Measurements from ENCODE around the gene ZNF407.
A peak's percentile ranks its signal among the peaks of the same experiment; 100 is the strongest.

Gene ZNF407

GRCh38 chr18:74715306-74715705, 117.6 kb downstream of the ZNF407 start:
- Histone ChIP-seq H3K4me1 (ENCODE audit: control extremely low read depth in 1 of 4, control insufficient read depth in 4 of 4, insufficient read depth in 4 of 4, low read length in 3 of 4) (no peaks in the 10 kb centered on the region), H3K36me3 (ENCODE audit: control insufficient read depth in 4 of 4, insufficient read depth in 4 of 4, low read length in 3 of 4) (no peaks in the 10 kb centered on the region), H3K27me3 (replicated peaks in 2 of 5; ENCODE audit: control insufficient read depth in 4 of 5, insufficient read depth in 5 of 5, low read length in 4 of 5) (no peaks in the 10 kb centered on the region), H3K9me3 (ENCODE audit: control extremely low read depth in 1 of 5, control insufficient read depth in 4 of 5, insufficient read depth in 2 of 5, low read depth in 1 of 5, low read length in 4 of 5) (peaks cover 0 to 4% (median 0%) of the 10 kb centered on the region in 5 experiments), H3K4me3 (ENCODE audit: control insufficient read depth in 1 of 7, extremely low read depth in 1 of 7, insufficient read depth in 4 of 7, low read depth in 2 of 7, low read length in 6 of 7) (no peak overlapping the region), H3K27ac (ENCODE audit: insufficient read depth in 1 of 2, low read depth in 1 of 2, low read length in 2 of 2, poor library complexity in 1 of 2, severe bottlenecking in 2 of 2) (no peak overlapping the region)
- no peak for DNase-seq
- 96% methylated on average over 6 of the region's 7 CpGs for WGBS (ENCODE audit: insufficient coverage)
- ChIA-PET POLR2A (no interaction called here), CTCF (no interaction called here)

GRCh38 chr18:74715865-74716712, 118.4 kb downstream of the ZNF407 start:
- CTCF ChIA-PET = no interaction called here
- 93% methylated on average over 2 of the region's 5 CpGs for WGBS (ENCODE audit: insufficient coverage)
- no peaks in the 10 kb centered on the region for H3K4me1 ChIP-seq (ENCODE audit: control extremely low read depth in 1 of 4, control insufficient read depth in 4 of 4, insufficient read depth in 4 of 4, low read length in 3 of 4)

GRCh38 chr18:74718312-74718711, 120.6 kb downstream of the ZNF407 start:
- Histone ChIP-seq H3K36me3 (ENCODE audit: control insufficient read depth in 4 of 4, insufficient read depth in 4 of 4, low read length in 3 of 4) (no peaks in the 10 kb centered on the region), H3K4me3 (ENCODE audit: control insufficient read depth in 1 of 7, extremely low read depth in 1 of 7, insufficient read depth in 4 of 7, low read depth in 2 of 7, low read length in 6 of 7) (no peak overlapping the region), H3K9me3 (ENCODE audit: control extremely low read depth in 1 of 5, control insufficient read depth in 4 of 5, insufficient read depth in 2 of 5, low read depth in 1 of 5, low read length in 4 of 5) (peaks cover 0 to 4% (median 0%) of the 10 kb centered on the region in 5 experiments), H3K27ac (ENCODE audit: insufficient read depth in 1 of 2, low read depth in 1 of 2, low read length in 2 of 2, poor library complexity in 1 of 2, severe bottlenecking in 2 of 2) (no peak overlapping the region), H3K27me3 (replicated peaks in 2 of 5; ENCODE audit: control insufficient read depth in 4 of 5, insufficient read depth in 5 of 5, low read length in 4 of 5) (no peaks in the 10 kb centered on the region), H3K4me1 (ENCODE audit: control extremely low read depth in 1 of 4, control insufficient read depth in 4 of 4, insufficient read depth in 4 of 4, low read length in 3 of 4) (peaks cover 0 to 8% (median 4%) of the 10 kb centered on the region in 4 experiments)
- ChIA-PET POLR2A (no interaction called here), CTCF (no interaction called here)
- WGBS (ENCODE audit: insufficient coverage) = 90% methylated on average over 2 of the region's 2 CpGs
- DNase-seq = no peak

More at GRCh38 chr18:74715865-74716712, 118.4 kb downstream of the ZNF407 start:
- POLR2A ChIA-PET = no interaction called here
- DNase-seq = no peak
- Histone ChIP-seq H3K27ac (ENCODE audit: insufficient read depth in 1 of 2, low read depth in 1 of 2, low read length in 2 of 2, poor library complexity in 1 of 2, severe bottlenecking in 2 of 2) (no peak overlapping the region), H3K27me3 (replicated peaks in 2 of 5; ENCODE audit: control insufficient read depth in 4 of 5, insufficient read depth in 5 of 5, low read length in 4 of 5) (no peaks in the 10 kb centered on the region), H3K9me3 (ENCODE audit: control extremely low read depth in 1 of 5, control insufficient read depth in 4 of 5, insufficient read depth in 2 of 5, low read depth in 1 of 5, low read length in 4 of 5) (peaks cover 0 to 4% (median 0%) of the 10 kb centered on the region in 5 experiments), H3K36me3 (ENCODE audit: control insufficient read depth in 4 of 4, insufficient read depth in 4 of 4, low read length in 3 of 4) (no peaks in the 10 kb centered on the region), H3K4me3 (ENCODE audit: control insufficient read depth in 1 of 7, extremely low read depth in 1 of 7, insufficient read depth in 4 of 7, low read depth in 2 of 7, low read length in 6 of 7) (no peak overlapping the region)

GRCh38 chr18:74722237-74722636, 124.6 kb downstream of the ZNF407 start:
- no CpG with 5 or more reads among the region's 2 CpGs for WGBS (ENCODE audit: insufficient coverage)
- CTCF ChIA-PET = interaction anchor here (1.3 kb wide), 1 partner anchor 11 kb away, joined by 5 read pairs; no protein-coding TSS in a partner anchor
- peak overlapping the region in 1 of 7 experiments; percentile 23 for H3K4me3 ChIP-seq (ENCODE audit: control insufficient read depth in 1 of 7, extremely low read depth in 1 of 7, insufficient read depth in 4 of 7, low read depth in 2 of 7, low read length in 6 of 7)

GRCh38 chr18:74724186-74724585, 126.5 kb downstream of the ZNF407 start:
- Histone ChIP-seq H3K4me1 (ENCODE audit: control extremely low read depth in 1 of 4, control insufficient read depth in 4 of 4, insufficient read depth in 4 of 4, low read length in 3 of 4) (peaks cover 0 to 8% (median 4%) of the 10 kb centered on the region in 4 experiments), H3K4me3 (ENCODE audit: control insufficient read depth in 1 of 7, extremely low read depth in 1 of 7, insufficient read depth in 4 of 7, low read depth in 2 of 7, low read length in 6 of 7) (no peak overlapping the region), H3K36me3 (ENCODE audit: control insufficient read depth in 4 of 4, insufficient read depth in 4 of 4, low read length in 3 of 4) (no peaks in the 10 kb centered on the region), H3K27me3 (replicated peaks in 2 of 5; ENCODE audit: control insufficient read depth in 4 of 5, insufficient read depth in 5 of 5, low read length in 4 of 5) (no peaks in the 10 kb centered on the region), H3K27ac (ENCODE audit: insufficient read depth in 1 of 2, low read depth in 1 of 2, low read length in 2 of 2, poor library complexity in 1 of 2, severe bottlenecking in 2 of 2) (no peak overlapping the region), H3K9me3 (ENCODE audit: control extremely low read depth in 1 of 5, control insufficient read depth in 4 of 5, insufficient read depth in 2 of 5, low read depth in 1 of 5, low read length in 4 of 5) (peaks cover 0 to 4% (median 0%) of the 10 kb centered on the region in 5 experiments)
- no CpG with 5 or more reads among the region's 1 CpG for WGBS (ENCODE audit: insufficient coverage)
- no peak for DNase-seq
- POLR2A ChIA-PET = interaction anchor here (0.6 kb wide), 1 partner anchor 679 kb away, joined by 3 read pairs; no protein-coding TSS in a partner anchor
- CTCF ChIA-PET = interaction anchor here (0.7 kb wide), 1 partner anchor 11 kb away, joined by 3 read pairs; no protein-coding TSS in a partner anchor

More at GRCh38 chr18:74722237-74722636, 124.6 kb downstream of the ZNF407 start:
- Histone ChIP-seq H3K36me3 (ENCODE audit: control insufficient read depth in 4 of 4, insufficient read depth in 4 of 4, low read length in 3 of 4) (no peaks in the 10 kb centered on the region), H3K27me3 (replicated peaks in 2 of 5; ENCODE audit: control insufficient read depth in 4 of 5, insufficient read depth in 5 of 5, low read length in 4 of 5) (no peaks in the 10 kb centered on the region), H3K9me3 (ENCODE audit: control extremely low read depth in 1 of 5, control insufficient read depth in 4 of 5, insufficient read depth in 2 of 5, low read depth in 1 of 5, low read length in 4 of 5) (peaks cover 0 to 4% (median 0%) of the 10 kb centered on the region in 5 experiments), H3K27ac (ENCODE audit: insufficient read depth in 1 of 2, low read depth in 1 of 2, low read length in 2 of 2, poor library complexity in 1 of 2, severe bottlenecking in 2 of 2) (no peak overlapping the region), H3K4me1 (ENCODE audit: control extremely low read depth in 1 of 4, control insufficient read depth in 4 of 4, insufficient read depth in 4 of 4, low read length in 3 of 4) (peaks cover 0 to 8% (median 4%) of the 10 kb centered on the region in 4 experiments)
- POLR2A ChIA-PET = no interaction called here
- peak in 2 of 3 donors; percentile 12 to 21 for DNase-seq

- ChIA-PET POLR2A (no interaction called here), CTCF (interaction anchor here (1.3 kb wide), 1 partner anchor 16 kb away, joined by 3 read pairs; no protein-coding TSS in a partner anchor)
- no peaks in the 10 kb centered on the region for H3K27me3 ChIP-seq (replicated peaks in 2 of 5; ENCODE audit: control insufficient read depth in 4 of 5, insufficient read depth in 5 of 5, low read length in 4 of 5)
- peaks cover 0 to 8% (median 4%) of the 10 kb centered on the region in 4 experiments for H3K4me1 ChIP-seq (ENCODE audit: control extremely low read depth in 1 of 4, control insufficient read depth in 4 of 4, insufficient read depth in 4 of 4, low read length in 3 of 4)
- WGBS (ENCODE audit: insufficient coverage) = no CpG with 5 or more reads among the region's 3 CpGs
- H3K36me3 ChIP-seq (ENCODE audit: control insufficient read depth in 4 of 4, insufficient read depth in 4 of 4, low read length in 3 of 4) = no peaks in the 10 kb centered on the region
- H3K27ac ChIP-seq (ENCODE audit: insufficient read depth in 1 of 2, low read depth in 1 of 2, low read length in 2 of 2, poor library complexity in 1 of 2, severe bottlenecking in 2 of 2) = no peak overlapping the region
- no peaks in the 10 kb centered on the region for H3K9me3 ChIP-seq (ENCODE audit: control extremely low read depth in 1 of 5, control insufficient read depth in 4 of 5, insufficient read depth in 2 of 5, low read depth in 1 of 5, low read length in 4 of 5)
- H3K4me3 ChIP-seq (ENCODE audit: control insufficient read depth in 1 of 7, extremely low read depth in 1 of 7, insufficient read depth in 4 of 7, low read depth in 2 of 7, low read length in 6 of 7) = no peak overlapping the region
- no peak for DNase-seq
These were observed 128.0 kb downstream of the ZNF407 start for GRCh38 chr18:74725690-74726089.

- ChIA-PET POLR2A (no interaction called here), CTCF (no interaction called here)
- Histone ChIP-seq H3K9me3 (ENCODE audit: control extremely low read depth in 1 of 5, control insufficient read depth in 4 of 5, insufficient read depth in 2 of 5, low read depth in 1 of 5, low read length in 4 of 5) (no peaks in the 10 kb centered on the region), H3K4me3 (ENCODE audit: control insufficient read depth in 1 of 7, extremely low read depth in 1 of 7, insufficient read depth in 4 of 7, low read depth in 2 of 7, low read length in 6 of 7) (no peak overlapping the region), H3K27ac (ENCODE audit: insufficient read depth in 1 of 2, low read depth in 1 of 2, low read length in 2 of 2, poor library complexity in 1 of 2, severe bottlenecking in 2 of 2) (no peak overlapping the region), H3K27me3 (replicated peaks in 2 of 5; ENCODE audit: control insufficient read depth in 4 of 5, insufficient read depth in 5 of 5, low read length in 4 of 5) (no peaks in the 10 kb centered on the region), H3K36me3 (ENCODE audit: control insufficient read depth in 4 of 4, insufficient read depth in 4 of 4, low read length in 3 of 4) (no peaks in the 10 kb centered on the region), H3K4me1 (ENCODE audit: control extremely low read depth in 1 of 4, control insufficient read depth in 4 of 4, insufficient read depth in 4 of 4, low read length in 3 of 4) (no peaks in the 10 kb centered on the region)
- WGBS (ENCODE audit: insufficient coverage) = 98% methylated on average over 5 of the region's 5 CpGs
- no peak for DNase-seq
These were observed 130.9 kb downstream of the ZNF407 start for GRCh38 chr18:74728586-74728985.
